Gastroesophageal sphincter (tissue), 4 donors: ENCODE data around the gene CACNA2D3. TPM values are rescaled to one million over a fixed set of nuclear protein-coding genes. Genes with fewer than 3 reads are reported as not detected.
A peak's percentile ranks its signal among the peaks of the same experiment; 100 is the strongest.
"Not testable (repeated sequence)": the region's sequence is repeated elsewhere in the genome, so short reads cannot be mapped to it uniquely, and the experiment has no call there.

Experiments used
- ATAC-seq: fragments of 150-250 bp; one replicate; pipeline ENCODE4 v1.9.1; 2016; ENCODE audit warnings: mild to moderate bottlenecking, moderate library complexity
- H3K27ac ChIP-seq, 4 donors: fragments of 200-600 bp; sonication (generic) in 3 of 4; 1 replicate in 3 of 4; 2 replicates in 1 of 4; pipeline ENCODE4 v1.5.1; 2016 to 2019
- H3K27me3 ChIP-seq: fragments of 200-600 bp; sonication (generic); one replicate; pipeline ENCODE4 v1.5.1; 2019
- H3K36me3 ChIP-seq, 2 donors: fragments of 200-600 bp; sonication (generic); one replicate each; pipeline ENCODE4 v1.5.1; 2019; ENCODE audit warnings: control low read depth in 1 of 2
- H3K4me1 ChIP-seq, 3 donors: fragments of 200-600 bp; sonication (generic); 1 replicate in 2 of 3; 2 replicates in 1 of 3; pipeline ENCODE4 v1.5.1; 2016 to 2019; ENCODE audit warnings: control low read depth in 2 of 3
- H3K4me3 ChIP-seq, 2 donors: fragments of 200-600 bp; sonication (generic); one replicate each; pipeline ENCODE4 v1.5.1; 2019; ENCODE audit warnings: mild to moderate bottlenecking in 1 of 2, moderate library complexity in 1 of 2
- H3K9me3 ChIP-seq, 3 donors: fragments of 200-600 bp; sonication (generic); one replicate each; pipeline ENCODE4 v1.5.1; 2017 to 2019; ENCODE audit warnings: control low read depth in 2 of 3
- EP300 ChIP-seq: sonication (generic); formaldehyde crosslinking; IDR thresholded peaks from one replicate; pipeline ENCODE4 v1.6.1; 2017; ENCODE audit warnings: antibody characterized with exemption, mild to moderate bottlenecking
- POLR2A ChIP-seq, 2 donors: fragments of 450-650 bp; IDR thresholded peaks; one replicate each; pipeline ENCODE4 v1.6.1; 2017; ENCODE audit warnings: antibody characterized with exemption in 2 of 2, mild to moderate bottlenecking in 2 of 2, moderate library complexity in 1 of 2
- POLR2AphosphoS5 ChIP-seq: sonication (generic); formaldehyde crosslinking; IDR thresholded peaks from one replicate; pipeline ENCODE4 v1.6.1; 2017; ENCODE audit warnings: antibody characterized with exemption
- WGBS, 2 donors: methylation state at CpG; one replicate each; pipeline ENCODE4 v1.1.5; 2018; ENCODE audit warnings: low coverage in 1 of 2; 5-methylcytosine and 5-hydroxymethylcytosine counted together
- total RNA-seq, 4 donors: library from RNA; depleted of rRNA; stranded (reverse); fragments of >200 nt; gene quantifications; one replicate each; pipeline ENCODE4 v1.1.0, GENCODE V29; 2016
- TF ChIP-seq, protein P1 (sequence below), 4 experiments: fragments of 200-600 bp in 2 of 4; fragments of 450-650 bp in 2 of 4; sonication (generic) in 1 of 4; IDR thresholded peaks; one replicate each; pipeline ENCODE4 v1.5.1; 2017 to 2019; ENCODE audit warnings: antibody characterized with exemption in 4 of 4, mild to moderate bottlenecking in 2 of 4, moderate library complexity in 2 of 4

Gene CACNA2D3
- total RNA-seq, 4 donors from 2014 or later, result 0.94 to 6.5 (median 3.5) TPM

DNA sequence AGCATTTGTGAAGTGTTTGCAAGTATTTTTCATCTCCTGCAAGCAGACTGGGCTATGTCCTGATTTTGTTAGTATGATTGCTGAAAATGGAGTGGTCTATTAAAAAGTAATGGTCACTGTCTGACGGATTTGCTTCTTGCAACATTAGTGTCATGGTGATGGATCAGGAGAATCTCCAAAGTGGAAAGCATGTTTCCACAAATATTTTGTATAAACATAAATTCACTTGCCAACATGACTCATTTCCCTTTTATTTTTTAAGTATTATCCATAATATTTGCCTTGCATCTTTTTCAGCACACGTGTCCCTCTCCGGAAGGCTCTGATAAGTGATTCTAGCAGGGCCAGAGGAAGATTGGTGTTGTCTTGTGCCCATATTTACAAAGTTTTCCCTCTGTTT lies 27.4 kb upstream of the CACNA2D3 start:
- no peak for ATAC-seq
- Histone ChIP-seq H3K9me3 (no peaks in the 10 kb centered on the region), H3K27ac (no peak overlapping the region), H3K4me1 (no peaks in the 10 kb centered on the region), H3K36me3 (no peaks in the 10 kb centered on the region), H3K27me3 (peaks cover 7% of the 10 kb centered on the region), H3K4me3 (no peak overlapping the region)
- WGBS, 2 donors, result 42 to 56% methylated on average over 1 to 3 of the region's 3 CpGs
- TF ChIP-seq POLR2A (IDR thresholded peaks at IDR 0.05) (no peak), POLR2AphosphoS5 (no peak)

DNA sequence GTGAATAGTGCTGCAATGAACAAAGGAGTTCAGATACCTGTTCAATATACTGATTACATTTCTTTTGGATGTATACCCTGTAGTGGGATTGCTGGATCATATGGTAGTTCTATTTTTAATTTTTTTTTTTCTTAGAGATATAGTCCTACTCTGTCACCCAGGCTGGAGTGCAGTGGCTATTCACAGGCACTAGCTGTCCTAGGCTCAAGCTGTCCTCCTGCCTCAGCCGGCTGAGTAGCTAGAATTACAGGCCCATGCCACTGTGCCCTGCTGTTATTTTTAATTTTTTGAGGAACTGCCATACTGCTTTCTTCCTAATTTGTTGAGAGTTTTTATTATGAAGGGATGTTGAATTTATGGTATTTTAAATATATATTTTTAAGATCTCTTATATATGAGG lies 23.0 kb upstream of the CACNA2D3 start:
- H3K27ac ChIP-seq, result no peak overlapping the region
- TF ChIP-seq, protein P1, sequence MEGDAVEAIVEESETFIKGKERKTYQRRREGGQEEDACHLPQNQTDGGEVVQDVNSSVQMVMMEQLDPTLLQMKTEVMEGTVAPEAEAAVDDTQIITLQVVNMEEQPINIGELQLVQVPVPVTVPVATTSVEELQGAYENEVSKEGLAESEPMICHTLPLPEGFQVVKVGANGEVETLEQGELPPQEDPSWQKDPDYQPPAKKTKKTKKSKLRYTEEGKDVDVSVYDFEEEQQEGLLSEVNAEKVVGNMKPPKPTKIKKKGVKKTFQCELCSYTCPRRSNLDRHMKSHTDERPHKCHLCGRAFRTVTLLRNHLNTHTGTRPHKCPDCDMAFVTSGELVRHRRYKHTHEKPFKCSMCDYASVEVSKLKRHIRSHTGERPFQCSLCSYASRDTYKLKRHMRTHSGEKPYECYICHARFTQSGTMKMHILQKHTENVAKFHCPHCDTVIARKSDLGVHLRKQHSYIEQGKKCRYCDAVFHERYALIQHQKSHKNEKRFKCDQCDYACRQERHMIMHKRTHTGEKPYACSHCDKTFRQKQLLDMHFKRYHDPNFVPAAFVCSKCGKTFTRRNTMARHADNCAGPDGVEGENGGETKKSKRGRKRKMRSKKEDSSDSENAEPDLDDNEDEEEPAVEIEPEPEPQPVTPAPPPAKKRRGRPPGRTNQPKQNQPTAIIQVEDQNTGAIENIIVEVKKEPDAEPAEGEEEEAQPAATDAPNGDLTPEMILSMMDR (IDR thresholded peaks at IDR 0.05), result no peak
- no peak for TF ChIP-seq POLR2A (IDR thresholded peaks at IDR 0.05)
- TF ChIP-seq POLR2AphosphoS5, result no peak
- no peak for TF ChIP-seq EP300

DNA sequence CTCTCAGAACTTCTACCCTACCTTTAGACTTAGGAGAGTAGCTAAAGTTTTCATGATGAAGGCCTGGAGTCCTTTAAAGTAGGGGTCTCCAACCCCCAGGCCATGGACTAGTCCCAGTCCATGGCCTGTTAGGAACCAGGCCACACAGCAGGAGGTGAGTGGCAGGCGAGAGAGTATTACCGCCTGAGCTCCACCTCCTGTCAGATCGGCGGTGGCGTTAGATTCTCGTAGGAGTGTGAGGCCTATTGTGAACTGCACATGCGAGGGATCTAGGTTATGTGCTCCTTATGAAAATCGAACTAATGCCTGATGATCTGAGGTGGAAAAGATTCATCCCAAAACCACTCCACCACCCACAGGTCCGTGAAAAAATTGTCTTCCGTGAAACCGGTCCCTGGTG lies 18.3 kb upstream of the CACNA2D3 start:
- no peak overlapping the region for H3K4me3 ChIP-seq
- TF ChIP-seq, protein P1 (IDR thresholded peaks at IDR 0.05), result no peak
- TF ChIP-seq EP300, result no peak
- no peak for TF ChIP-seq POLR2A (IDR thresholded peaks at IDR 0.05)
- no peak for TF ChIP-seq POLR2AphosphoS5
- WGBS, 2 donors, result 87% methylated on average over 3 of the region's 11 CpGs; no CpG with 5 or more reads in 1 of the 2 donors
- no peak for ATAC-seq
- H3K9me3 ChIP-seq, result peaks cover 0 to 6% (median 0%) of the 10 kb centered on the region in 3 donors
- H3K36me3 ChIP-seq, result no peaks in the 10 kb centered on the region
- no peaks in the 10 kb centered on the region for H3K27me3 ChIP-seq
- no peaks in the 10 kb centered on the region for H3K4me1 ChIP-seq
- no peak overlapping the region for H3K27ac ChIP-seq

More for the DNA sequence above, 23.0 kb upstream of the CACNA2D3 start:
- Histone ChIP-seq H3K4me1 (no peaks in the 10 kb centered on the region), H3K9me3 (no peaks in the 10 kb centered on the region), H3K36me3 (no peaks in the 10 kb centered on the region), H3K4me3 (no peak overlapping the region), H3K27me3 (no peaks in the 10 kb centered on the region)
- ATAC-seq, result no peak
- WGBS, 2 donors, result 67 to 87% methylated on average over 1 of the region's 1 CpG

DNA sequence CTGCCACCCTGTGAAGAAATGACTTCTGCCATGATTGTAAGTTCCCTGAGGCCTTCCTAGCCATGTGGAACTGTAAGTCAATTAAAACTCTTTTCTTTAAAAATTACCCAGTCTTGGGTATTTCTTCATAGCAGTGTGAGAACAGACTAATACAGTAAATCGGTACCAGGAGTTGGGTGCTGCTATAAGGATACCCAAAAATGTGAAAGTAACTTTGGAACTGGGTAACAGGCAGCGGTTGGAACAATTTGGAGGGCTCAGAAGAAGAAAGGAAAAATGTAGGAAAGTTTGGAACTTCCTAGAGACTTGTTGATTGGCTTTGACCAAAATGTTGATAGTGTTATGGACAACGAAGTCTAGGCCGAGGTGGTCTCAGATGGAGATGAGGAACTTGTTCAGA lies 6.2 kb upstream of the CACNA2D3 start:
- H3K36me3 ChIP-seq, H3K4me1 ChIP-seq, ATAC-seq, H3K9me3 ChIP-seq, H3K4me3 ChIP-seq, H3K27ac ChIP-seq: not testable (repeated sequence)
- peaks cover 48% of the 10 kb centered on the region for H3K27me3 ChIP-seq
- WGBS, 2 donors, result 92 to 100% methylated on average over 3 of the region's 4 CpGs

DNA sequence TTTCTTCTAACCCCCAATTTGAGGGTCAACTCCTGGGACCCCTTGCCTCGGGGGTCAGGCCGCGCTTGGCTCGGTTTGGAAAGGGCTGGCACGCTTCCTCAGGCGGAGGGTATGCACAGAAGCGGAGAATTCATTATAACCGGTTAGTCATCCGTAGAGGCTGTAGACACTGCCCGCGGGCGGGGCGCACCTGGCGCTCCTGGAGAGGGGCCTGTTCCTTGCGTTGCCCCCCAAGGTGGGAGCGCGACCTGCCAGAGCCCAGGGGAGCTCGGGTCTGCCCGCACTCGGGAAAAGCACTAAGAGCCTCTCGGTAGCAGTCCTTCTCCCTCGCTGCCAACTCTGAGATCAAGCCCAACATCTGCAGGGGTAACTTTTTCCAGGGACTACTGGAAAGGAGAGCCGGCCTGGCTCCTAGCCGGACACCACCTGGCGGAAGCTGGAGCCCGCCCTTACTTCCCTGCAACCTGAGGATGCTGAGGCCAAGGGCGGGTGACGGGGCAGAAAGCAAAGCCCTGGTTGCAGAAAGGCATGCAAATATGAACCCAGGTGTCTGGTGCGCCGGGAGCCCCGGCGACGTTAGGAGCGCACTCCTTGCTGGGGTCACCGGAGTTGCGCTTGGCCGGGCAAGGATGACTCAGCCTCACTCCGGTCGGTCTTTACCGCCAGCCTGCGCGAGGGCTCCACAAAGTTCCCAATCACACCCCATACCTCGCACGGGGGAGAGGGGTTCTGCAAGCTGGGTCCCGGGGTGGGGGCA lies 1.5 kb upstream of the CACNA2D3 start:
- peaks cover 0 to 44% (median 7%) of the 10 kb centered on the region in 3 donors for H3K4me1 ChIP-seq
- H3K9me3 ChIP-seq, result peaks cover 0 to 6% (median 0%) of the 10 kb centered on the region in 3 donors
- peak; percentile 26 for ATAC-seq
- peak overlapping the region in 1 of 4 donors; percentile 86 for H3K27ac ChIP-seq
- no peaks in the 10 kb centered on the region for H3K36me3 ChIP-seq
- H3K27me3 ChIP-seq, result peaks cover 62% of the 10 kb centered on the region
- TF ChIP-seq POLR2A (IDR thresholded peaks at IDR 0.05), result no peak
- TF ChIP-seq POLR2AphosphoS5, result no peak
- TF ChIP-seq, protein P1 (IDR thresholded peaks at IDR 0.05), result no peak
- no peak for TF ChIP-seq EP300
- peak overlapping the region; percentile 71 to 80 for H3K4me3 ChIP-seq
- 0% methylated on average over 1 to 2 of the region's 45 CpGs for WGBS, 2 donors
